Muscle of leg (tissue), 11 donors: Measurements from ENCODE around the gene GRM5. TPM values are rescaled to one million over a fixed set of nuclear protein-coding genes. Genes with fewer than 3 reads are reported as not detected.
"Not testable (repeated sequence)": the region's sequence is repeated elsewhere in the genome, so short reads cannot be mapped to it uniquely, and the experiment has no call there.

Source experiments
- DNase-seq: peaks from one replicate; pipeline ENCODE4 v3.0.0; 2013
- H3K27ac ChIP-seq: one replicate; pipeline ENCODE4 v1.5.1; 2013; ENCODE audit warnings: mild to moderate bottlenecking, low read length, control low read depth
- H3K27me3 ChIP-seq: one replicate; pipeline ENCODE4 v1.6.1; 2013; ENCODE audit warnings: low read length; ENCODE audit not compliant: control insufficient read depth, insufficient read depth
- H3K36me3 ChIP-seq: one replicate; pipeline ENCODE4 v1.6.1; 2013; ENCODE audit warnings: low read length; ENCODE audit not compliant: control insufficient read depth, insufficient read depth
- H3K4me1 ChIP-seq: one replicate; pipeline ENCODE4 v1.6.1; 2013; ENCODE audit warnings: low read length; ENCODE audit not compliant: control insufficient read depth, insufficient read depth
- H3K4me3 ChIP-seq: one replicate; pipeline ENCODE4 v1.5.1; 2013; ENCODE audit warnings: low read length, control low read depth
- H3K9me3 ChIP-seq: replicated peaks from 2 replicates; pipeline ENCODE4 v1.6.1; 2013; ENCODE audit warnings: low read depth, low read length; ENCODE audit not compliant: control insufficient read depth
- WGBS: methylation state at CpG from one replicate; pipeline ENCODE4 v1.1.5; 2013; ENCODE audit warnings: missing lambda C conversion rate; ENCODE audit not compliant: insufficient coverage; 5-methylcytosine and 5-hydroxymethylcytosine counted together
- polyA plus RNA-seq, 8 donors: library from polyadenylated mRNA; unstranded; fragments of 120-200 nt; gene quantifications; one replicate each; pipeline versions ENCODE4 v1.2.1 to v1.2.3, GENCODE V29; 2013; ENCODE audit warnings: inconsistent platforms in 1 of 8, low replicate concordance in 1 of 8; ENCODE audit not compliant: insufficient read length in 8 of 8, insufficient read depth in 1 of 8
- total RNA-seq: library from RNA; stranded (reverse); fragments of 120-200 nt; gene quantifications from one replicate; pipeline ENCODE4 v1.2.4, GENCODE V29; 2013

Gene GRM5
- total and polyA plus RNA-seq, 9 donors, result 0.02 to 0.04 (median 0.03) TPM; not detected in 6

GRCh38 chr11:88901436-88901835, 164.3 kb downstream of the GRM5 start:
- not testable (repeated sequence) for H3K27ac ChIP-seq, H3K4me3 ChIP-seq, H3K27me3 ChIP-seq, H3K4me1 ChIP-seq, DNase-seq, H3K36me3 ChIP-seq, H3K9me3 ChIP-seq
- no CpG with 5 or more reads among the region's 2 CpGs for WGBS

DNA sequence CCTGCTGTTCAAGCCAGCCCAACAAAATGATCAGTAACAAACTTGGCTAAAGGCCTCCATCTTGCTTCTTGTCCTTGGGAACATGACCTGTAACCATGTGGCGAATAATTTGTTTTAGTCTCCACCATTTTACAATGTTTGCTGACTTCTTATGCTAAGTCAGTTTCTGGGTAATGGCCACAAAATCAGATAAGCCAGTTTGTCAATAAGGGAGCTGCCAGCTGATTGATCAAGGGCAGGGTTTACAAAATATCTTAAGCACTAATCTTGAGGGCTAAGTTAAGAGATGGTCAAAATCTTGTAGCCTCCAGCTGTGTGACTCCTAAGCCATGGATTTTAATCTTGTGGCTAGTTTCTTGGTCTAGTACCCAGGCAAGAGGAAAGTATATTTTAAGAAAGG, 176.9 kb downstream of the GRM5 start:
- WGBS, result 83% methylated on average over 1 of the region's 1 CpG
- not testable (repeated sequence) for H3K36me3 ChIP-seq, H3K4me3 ChIP-seq, H3K27me3 ChIP-seq, H3K4me1 ChIP-seq, H3K27ac ChIP-seq, DNase-seq
- H3K9me3 ChIP-seq, result peaks cover 20% of the 10 kb centered on the region

DNA sequence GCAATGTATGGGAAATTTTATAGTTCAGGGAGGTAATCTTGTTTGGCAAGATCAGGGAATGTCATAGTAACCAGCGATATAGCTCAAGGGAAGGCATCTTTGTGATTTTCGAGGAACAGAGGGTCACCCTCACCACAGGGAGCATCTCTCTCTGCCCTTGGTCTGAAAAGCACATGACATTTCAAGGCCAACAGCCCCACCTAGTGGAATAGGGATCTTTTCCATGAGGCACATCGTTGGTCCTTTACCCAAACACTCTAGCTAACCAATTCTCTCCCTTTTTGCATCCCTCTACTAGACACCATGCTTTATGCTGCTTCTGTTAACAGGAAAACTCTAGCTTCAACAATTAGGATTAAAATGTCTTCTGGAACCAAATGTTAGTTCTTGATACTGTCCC, 179.0 kb downstream of the GRM5 start:
- DNase-seq, result no peak
- Histone ChIP-seq H3K27ac (no peak overlapping the region), H3K27me3 (no peaks in the 10 kb centered on the region), H3K4me1 (no peaks in the 10 kb centered on the region), H3K4me3 (no peak overlapping the region), H3K36me3 (no peaks in the 10 kb centered on the region), H3K9me3 (peaks cover 20% of the 10 kb centered on the region)
- 55% methylated on average over 3 of the region's 3 CpGs for WGBS

GRCh38 chr11:88882800-88883199, 183.0 kb downstream of the GRM5 start:
- DNase-seq, H3K4me1 ChIP-seq, H3K27ac ChIP-seq, H3K4me3 ChIP-seq, H3K36me3 ChIP-seq, H3K27me3 ChIP-seq: not testable (repeated sequence)
- H3K9me3 ChIP-seq, result peaks cover 17% of the 10 kb centered on the region
- no CpG with 5 or more reads among the region's 3 CpGs for WGBS

- Histone ChIP-seq H3K36me3 (no peaks in the 10 kb centered on the region), H3K4me3 (no peak overlapping the region), H3K27ac (no peak overlapping the region), H3K27me3 (no peaks in the 10 kb centered on the region), H3K4me1 (no peaks in the 10 kb centered on the region), H3K9me3 (no peaks in the 10 kb centered on the region)
- DNase-seq, result no peak
Observed at GRCh38 chr11:88861618-88862017, 204.2 kb downstream of the GRM5 start.

DNA sequence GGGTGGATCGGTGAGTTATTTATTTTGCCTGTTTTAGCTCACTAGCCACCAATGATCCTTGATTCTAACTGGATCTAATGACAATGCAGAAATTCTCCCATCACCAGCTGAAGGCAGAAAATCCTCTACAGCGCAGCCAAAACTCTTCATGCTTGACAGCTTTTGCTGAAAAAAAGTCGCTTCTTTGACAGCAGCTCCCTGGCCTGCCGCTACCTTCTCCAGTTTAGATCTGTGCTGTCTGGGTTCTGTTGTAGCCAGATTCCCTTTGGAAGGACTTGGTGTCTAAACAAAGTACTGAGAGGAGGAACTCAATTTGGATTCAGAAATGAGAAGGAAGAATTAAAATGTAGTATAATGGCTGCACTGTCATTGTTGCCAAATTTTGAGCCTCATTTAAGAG, 205.4 kb downstream of the GRM5 start:
- WGBS, result 90% methylated on average over 3 of the region's 4 CpGs
- H3K9me3 ChIP-seq, result not testable (repeated sequence)

GRCh38 chr11:88853963-88854362, 211.8 kb downstream of the GRM5 start:
- not testable (repeated sequence) for H3K4me3 ChIP-seq, H3K9me3 ChIP-seq, H3K27me3 ChIP-seq, H3K36me3 ChIP-seq, H3K4me1 ChIP-seq, H3K27ac ChIP-seq, DNase-seq
- WGBS, result no CpG with 5 or more reads among the region's 2 CpGs

More for the DNA sequence above, 205.4 kb downstream of the GRM5 start:
- H3K4me1 ChIP-seq, H3K4me3 ChIP-seq, DNase-seq, H3K27ac ChIP-seq, H3K36me3 ChIP-seq, H3K27me3 ChIP-seq: not testable (repeated sequence)

GRCh38 chr11:88851547-88851946, 214.2 kb downstream of the GRM5 start:
- not testable (repeated sequence) for H3K4me1 ChIP-seq, H3K9me3 ChIP-seq, H3K27me3 ChIP-seq, DNase-seq, H3K27ac ChIP-seq, H3K36me3 ChIP-seq, H3K4me3 ChIP-seq

DNA sequence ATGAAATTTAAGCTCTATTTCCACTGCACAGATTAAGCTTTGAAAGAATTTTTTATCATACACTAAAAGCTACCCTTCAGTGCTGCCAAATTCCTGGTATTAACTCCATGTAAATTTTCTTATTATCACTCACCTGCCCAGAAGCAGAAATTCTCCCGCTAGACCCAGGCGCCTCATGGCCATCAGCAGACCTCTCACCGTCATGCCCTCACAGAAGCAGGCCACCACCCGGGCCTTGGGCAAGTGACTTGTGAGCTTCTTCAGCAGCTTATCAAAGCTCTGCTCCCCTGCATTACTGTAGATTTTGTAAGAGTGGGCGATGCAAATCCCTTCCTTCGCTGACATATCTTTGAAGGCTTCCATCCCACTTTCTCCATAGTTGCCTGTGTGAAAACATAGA, 216.0 kb downstream of the GRM5 start:
- H3K36me3 ChIP-seq, result not testable (repeated sequence)
- WGBS, result no CpG with 5 or more reads among the region's 6 CpGs

GRCh38 chr11:88849368-88849767, 216.4 kb downstream of the GRM5 start:
- Histone ChIP-seq H3K27me3 (no peaks in the 10 kb centered on the region), H3K4me3 (no peak overlapping the region), H3K27ac (no peak overlapping the region), H3K9me3 (no peaks in the 10 kb centered on the region), H3K36me3 (no peaks in the 10 kb centered on the region), H3K4me1 (no peaks in the 10 kb centered on the region)
- DNase-seq, result no peak
- 100% methylated on average over 1 of the region's 1 CpG for WGBS

More for the DNA sequence above, 216.0 kb downstream of the GRM5 start:
- DNase-seq, H3K4me1 ChIP-seq, H3K9me3 ChIP-seq, H3K4me3 ChIP-seq, H3K27ac ChIP-seq, H3K27me3 ChIP-seq: not testable (repeated sequence)

- H3K4me1 ChIP-seq, H3K9me3 ChIP-seq, H3K36me3 ChIP-seq, DNase-seq, H3K27ac ChIP-seq, H3K4me3 ChIP-seq, H3K27me3 ChIP-seq: not testable (repeated sequence)
- no CpG with 5 or more reads among the region's 1 CpG for whole genome bisulfite sequencing
Observed at GRCh38 chr11:88846266-88846665, 219.5 kb downstream of the GRM5 start.
